HG03432 (cell line): Measurements from ENCODE around the gene IGFBP2.
"Not testable (repeated sequence)": the region's sequence is repeated elsewhere in the genome, so short reads cannot be mapped to it uniquely, and the experiment has no call there.

ENCODE experiments used
- ATAC-seq: cut with Tn5 transposase; IDR thresholded peaks from one replicate; pipeline ENCODE4 v1.9.1; 2021; ENCODE audit warnings: mild to moderate bottlenecking, moderate library complexity; ENCODE audit not compliant: unreplicated experiment

IGFBP2 gene

GRCh38 chr2:216632952-216633615 is at the start of gene IGFBP2:
Gene IGFBP2 (plus strand): TSS chr2:216633420. CDS start chr2:216633524, 104 bp downstream.
- peak; percentile 43 for ATAC-seq

DNA sequence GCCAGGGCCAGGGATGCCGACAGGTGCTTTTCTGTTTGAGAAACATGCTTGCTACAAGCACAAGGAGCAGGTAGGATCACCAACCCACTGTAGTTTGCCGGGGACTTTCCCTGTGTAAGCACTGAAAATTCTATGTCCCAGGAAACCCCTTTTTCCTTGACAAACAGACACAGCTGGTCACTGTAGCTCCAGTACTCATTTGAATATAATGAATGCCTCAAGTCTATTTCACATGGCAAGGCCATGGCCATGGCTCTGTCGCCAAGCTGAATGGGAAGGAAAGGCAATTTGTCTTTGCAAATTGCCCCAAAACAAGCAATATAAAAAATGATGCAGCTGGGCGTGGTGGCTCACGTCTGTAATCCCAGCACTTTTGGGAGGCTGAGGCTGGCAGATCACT is 49.6 kb upstream of the IGFBP2 start:
- no peak for ATAC-seq

DNA sequence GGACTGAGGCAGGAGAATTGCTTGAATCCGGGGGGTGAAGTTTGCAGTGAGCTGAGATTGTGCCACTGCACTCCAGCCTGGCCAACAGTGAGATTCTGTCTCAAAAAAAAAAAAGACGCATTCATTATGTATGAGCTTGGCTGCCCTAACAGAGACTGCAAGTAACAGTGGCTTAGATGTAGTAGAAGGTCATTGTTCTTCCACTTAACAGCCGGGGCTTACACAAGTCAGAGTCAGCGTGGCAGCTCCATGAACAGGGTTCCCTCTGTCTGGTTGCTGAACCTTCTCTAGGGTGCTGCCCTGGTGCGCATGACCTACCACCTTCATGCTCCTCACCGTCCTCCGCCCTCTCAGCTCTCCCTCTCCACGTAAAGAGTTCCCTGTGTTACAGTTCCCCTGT is 49.1 kb upstream of the IGFBP2 start:
- ATAC-seq, result no peak

GRCh38 chr2:216585441-216585840 is 47.8 kb upstream of the IGFBP2 start:
- no peak for ATAC-seq

DNA sequence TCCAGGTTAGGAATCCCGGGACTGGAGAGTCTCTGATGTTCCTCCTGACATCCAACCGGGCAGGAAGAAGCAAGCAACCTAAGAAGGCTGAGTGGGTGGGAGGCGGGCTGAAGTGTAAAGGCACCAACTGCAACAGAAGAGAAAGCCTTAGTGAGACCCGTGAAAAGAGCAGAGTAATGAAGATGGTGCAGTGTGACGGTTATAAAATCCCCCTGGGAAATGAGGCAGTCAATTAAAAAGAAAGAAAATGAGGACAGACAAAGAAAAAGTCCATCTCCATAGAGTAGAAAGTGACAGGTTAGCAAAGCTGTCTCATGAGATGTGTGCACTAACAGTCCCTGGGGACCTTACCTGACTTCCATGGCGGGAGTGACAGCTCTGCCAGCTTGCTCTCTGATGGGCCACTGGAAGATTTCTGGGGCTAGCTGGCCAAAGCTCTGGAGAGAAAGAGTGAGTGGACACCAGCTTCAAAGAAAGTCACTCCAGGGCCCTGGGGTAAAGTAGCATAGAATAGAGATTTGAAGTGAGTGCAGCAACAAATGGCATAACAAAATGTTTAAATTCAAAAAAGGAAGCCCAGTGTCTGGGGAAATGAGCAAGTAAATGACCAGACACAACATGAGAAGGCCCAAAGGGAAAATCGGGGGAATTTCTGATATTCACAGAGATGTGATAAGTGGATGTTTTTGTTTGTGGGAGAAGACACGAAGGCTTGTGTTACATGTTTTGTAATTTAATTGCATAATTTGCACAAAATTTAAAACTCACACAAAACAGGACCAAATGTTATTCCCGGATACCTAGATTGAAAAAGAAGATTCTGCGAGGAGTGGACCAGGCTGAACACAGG is 44.1 kb upstream of the IGFBP2 start:
- ATAC-seq, result no peak

GRCh38 chr2:216589791-216590190 is 43.4 kb upstream of the IGFBP2 start:
- ATAC-seq, result no peak

- no peak for ATAC-seq
Measured at GRCh38 chr2:216590780-216591179, 42.4 kb upstream of the IGFBP2 start.

- ATAC-seq, result no peak
Measured at GRCh38 chr2:216591480-216591879, 41.7 kb upstream of the IGFBP2 start.

- ATAC-seq, result no peak
Measured at GRCh38 chr2:216594081-216594480, 39.1 kb upstream of the IGFBP2 start.

GRCh38 chr2:216596236-216596979 is 36.8 kb upstream of the IGFBP2 start:
- ATAC-seq, result no peak

- ATAC-seq, result no peak
Measured at GRCh38 chr2:216596980-216597509, 36.2 kb upstream of the IGFBP2 start.

DNA sequence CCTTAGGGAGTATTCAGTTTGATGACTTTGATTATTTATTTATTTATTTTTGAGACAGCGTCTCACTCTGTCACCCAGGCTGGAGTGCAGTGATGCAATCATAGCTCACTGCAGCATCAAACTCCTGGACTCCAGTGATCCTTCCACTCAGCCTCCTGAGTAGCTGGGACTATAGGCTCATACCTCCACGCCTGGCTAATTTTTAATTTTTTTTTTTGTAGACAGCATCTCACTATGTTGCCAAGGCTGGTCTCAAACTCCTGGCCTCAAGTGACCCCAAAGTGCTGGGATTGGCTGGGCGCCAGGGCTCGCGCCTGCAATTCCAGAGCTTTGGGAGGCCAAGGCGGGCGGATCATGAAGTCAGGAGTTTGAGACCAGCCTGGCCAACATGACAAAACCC is 35.4 kb upstream of the IGFBP2 start:
- ATAC-seq, result not testable (repeated sequence)

GRCh38 chr2:216601632-216602409 is 31.4 kb upstream of the IGFBP2 start:
- ATAC-seq, result no peak

DNA sequence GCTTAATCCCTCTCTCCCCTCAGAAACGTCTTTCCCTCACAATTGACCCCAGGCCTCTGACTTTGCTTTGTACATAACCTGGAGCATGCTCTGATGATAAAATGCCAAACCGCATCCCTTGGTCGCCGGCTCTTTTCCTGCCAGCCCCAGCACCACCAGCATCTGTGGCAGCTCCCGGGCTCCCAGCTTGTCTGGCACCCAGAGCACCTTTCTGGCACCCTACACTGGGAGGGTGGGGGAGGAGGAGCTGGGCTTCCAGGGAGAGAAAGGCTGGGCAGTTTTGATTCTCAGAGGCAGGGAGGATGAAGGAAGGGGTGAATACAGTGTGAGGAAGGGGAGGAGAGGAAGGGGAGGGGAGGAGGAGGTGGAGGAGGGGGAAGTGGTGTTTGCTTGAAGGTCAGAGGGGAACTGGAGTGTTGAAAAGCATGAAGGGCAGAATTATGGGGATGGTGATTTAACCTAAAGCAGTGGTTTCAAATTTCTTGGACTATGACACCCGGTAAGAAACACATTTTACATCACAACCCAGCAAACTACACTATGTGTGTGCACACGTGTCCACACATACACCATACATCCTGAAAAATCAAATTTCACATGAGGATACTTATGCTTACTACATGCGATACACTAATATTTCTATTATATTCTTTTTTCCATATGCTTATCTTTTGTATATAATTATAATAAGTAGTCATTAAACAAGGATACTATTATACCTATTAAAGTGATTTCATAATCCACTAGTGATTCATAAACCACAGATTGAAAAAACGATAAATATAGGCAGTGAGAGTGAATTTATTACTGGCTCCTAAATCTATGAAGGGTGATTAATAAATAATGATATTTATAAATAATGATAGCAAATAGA is 30.0 kb upstream of the IGFBP2 start:
- ATAC-seq, result no peak

DNA sequence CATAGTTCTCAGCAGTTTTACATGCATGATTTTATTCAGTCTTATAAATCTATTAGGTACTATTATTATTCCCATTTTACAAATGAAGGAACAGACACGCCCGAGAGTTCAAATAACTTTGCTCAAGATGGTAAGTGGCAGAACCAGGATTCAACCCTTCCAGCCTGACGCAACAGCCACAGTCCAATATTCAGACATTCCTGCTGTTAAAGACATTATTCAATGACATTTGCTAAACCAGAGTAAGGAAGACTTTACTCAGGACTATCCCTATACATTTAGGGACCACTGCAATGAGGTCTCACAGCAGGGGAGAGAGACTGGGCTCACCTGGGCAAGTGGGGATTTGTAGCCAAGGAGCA is 29.4 kb upstream of the IGFBP2 start:
- no peak for ATAC-seq

- no peak for ATAC-seq
Measured at GRCh38 chr2:216604458-216604857, 28.8 kb upstream of the IGFBP2 start.

- ATAC-seq, result peak; percentile 98
Measured at GRCh38 chr2:216606551-216607276, 26.5 kb upstream of the IGFBP2 start.

- ATAC-seq, result no peak
Measured at GRCh38 chr2:216607277-216607560, 26.0 kb upstream of the IGFBP2 start.

DNA sequence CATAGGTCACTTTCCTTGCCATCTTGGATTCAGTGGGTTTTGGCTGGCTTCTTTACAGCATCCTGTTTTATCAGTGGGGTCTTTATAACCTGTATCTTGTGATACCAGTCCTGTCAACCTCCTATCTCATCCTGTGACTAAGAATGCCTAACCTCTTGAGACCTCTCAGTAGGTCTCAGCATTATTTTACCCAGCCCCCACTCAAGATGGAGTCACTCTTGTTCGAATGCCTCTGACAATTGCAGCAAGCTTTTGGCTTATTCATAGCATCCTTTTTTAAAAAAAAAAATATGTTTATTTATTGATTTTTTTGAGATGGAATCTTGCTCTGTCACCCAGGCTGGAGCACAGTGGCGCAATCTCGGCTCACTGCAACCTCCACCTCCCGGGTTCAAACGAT is 24.7 kb upstream of the IGFBP2 start:
- no peak for ATAC-seq
